ENCODE data around the gene SYT14.

DNA sequence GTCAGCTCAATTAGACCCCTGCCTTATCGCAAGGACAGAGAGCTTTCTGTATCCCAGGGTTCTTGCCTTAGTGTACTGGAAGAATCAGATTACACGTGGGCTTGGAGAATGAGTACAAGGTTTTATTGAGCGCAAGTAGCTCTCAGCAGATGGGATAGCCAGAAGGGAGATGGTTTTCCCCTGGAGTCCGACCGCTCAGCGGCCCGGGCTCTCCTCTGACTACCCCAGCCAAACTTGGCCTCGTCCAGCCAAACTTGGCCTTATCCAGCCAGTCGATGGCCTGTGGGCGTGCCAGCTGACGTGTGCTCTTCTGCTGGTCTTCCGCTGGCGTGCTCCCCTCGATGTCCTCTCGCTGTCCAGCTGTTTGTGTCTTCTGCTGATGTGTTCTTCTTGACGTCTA, 136.9 kb downstream of the SYT14 start:
- TF ChIP-seq, protein P1, sequence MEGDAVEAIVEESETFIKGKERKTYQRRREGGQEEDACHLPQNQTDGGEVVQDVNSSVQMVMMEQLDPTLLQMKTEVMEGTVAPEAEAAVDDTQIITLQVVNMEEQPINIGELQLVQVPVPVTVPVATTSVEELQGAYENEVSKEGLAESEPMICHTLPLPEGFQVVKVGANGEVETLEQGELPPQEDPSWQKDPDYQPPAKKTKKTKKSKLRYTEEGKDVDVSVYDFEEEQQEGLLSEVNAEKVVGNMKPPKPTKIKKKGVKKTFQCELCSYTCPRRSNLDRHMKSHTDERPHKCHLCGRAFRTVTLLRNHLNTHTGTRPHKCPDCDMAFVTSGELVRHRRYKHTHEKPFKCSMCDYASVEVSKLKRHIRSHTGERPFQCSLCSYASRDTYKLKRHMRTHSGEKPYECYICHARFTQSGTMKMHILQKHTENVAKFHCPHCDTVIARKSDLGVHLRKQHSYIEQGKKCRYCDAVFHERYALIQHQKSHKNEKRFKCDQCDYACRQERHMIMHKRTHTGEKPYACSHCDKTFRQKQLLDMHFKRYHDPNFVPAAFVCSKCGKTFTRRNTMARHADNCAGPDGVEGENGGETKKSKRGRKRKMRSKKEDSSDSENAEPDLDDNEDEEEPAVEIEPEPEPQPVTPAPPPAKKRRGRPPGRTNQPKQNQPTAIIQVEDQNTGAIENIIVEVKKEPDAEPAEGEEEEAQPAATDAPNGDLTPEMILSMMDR (IDR thresholded peaks at IDR 0.05; ENCODE audit: borderline replicate concordance, extremely low read depth, low read length, poor library complexity, severe bottlenecking): no peak
- TF ChIP-seq EZH2 (IDR thresholded peaks at IDR 0.05; ENCODE audit: borderline replicate concordance, low read depth, low read length, severe bottlenecking): no peak
